Sigmoid colon (tissue), 7 donors: ENCODE results near the gene ARAP3. TPM values are rescaled to one million over a fixed set of nuclear protein-coding genes. Genes with fewer than 3 reads are reported as not detected.

Experiments used
- DNase-seq: peaks from one replicate; pipeline ENCODE4 v3.0.0-alpha.2; 2019
- H3K27ac ChIP-seq, 4 donors: fragments of 200-600 bp; sonication (generic); one replicate each; pipeline ENCODE4 v1.5.1; 2016 to 2019; ENCODE audit warnings: mild to moderate bottlenecking in 1 of 4
- H3K27me3 ChIP-seq, 3 donors: fragments of 200-600 bp; sonication (generic); one replicate each; pipeline ENCODE4 v1.5.1; 2019; ENCODE audit warnings: mild to moderate bottlenecking in 1 of 3
- H3K36me3 ChIP-seq, 4 donors: fragments of 200-600 bp; sonication (generic); one replicate each; pipeline ENCODE4 v1.5.1; 2016 to 2019
- H3K4me1 ChIP-seq, 4 donors: fragments of 200-600 bp; sonication (generic); one replicate each; pipeline ENCODE4 v1.5.1; 2017 to 2019
- H3K4me3 ChIP-seq, 4 donors: fragments of 200-600 bp; sonication (generic); one replicate each; pipeline ENCODE4 v1.5.1; 2017 to 2019; ENCODE audit warnings: mild to moderate bottlenecking in 2 of 4, moderate library complexity in 1 of 4
- H3K9me3 ChIP-seq, 4 donors: fragments of 200-600 bp in 3 of 4; sonication (generic) in 3 of 4; one replicate each; pipeline versions ENCODE4 v1.5.1 to v1.6.1; 2013 to 2019
- CTCF ChIP-seq, 4 experiments: fragments of 450-650 bp in 3 of 4; fragments of 200-600 bp in 1 of 4; IDR thresholded peaks; one replicate each; pipeline ENCODE4 v1.5.1; 2016 to 2019; ENCODE audit warnings: antibody characterized with exemption in 4 of 4, mild to moderate bottlenecking in 3 of 4, moderate library complexity in 2 of 4
- EP300 ChIP-seq, 4 donors: sonication (generic); formaldehyde crosslinking; IDR thresholded peaks; one replicate each; pipeline ENCODE4 v1.6.1; 2017; ENCODE audit warnings: antibody characterized with exemption in 4 of 4
- POLR2A ChIP-seq, 2 donors: fragments of 450-650 bp; IDR thresholded peaks; one replicate each; pipeline ENCODE4 v1.6.1; 2016; ENCODE audit warnings: antibody characterized with exemption in 2 of 2, mild to moderate bottlenecking in 2 of 2, moderate library complexity in 2 of 2
- POLR2AphosphoS5 ChIP-seq, 4 donors: sonication (generic); formaldehyde crosslinking; IDR thresholded peaks; one replicate each; pipeline ENCODE4 v1.6.1; 2017; ENCODE audit warnings: antibody characterized with exemption in 4 of 4
- WGBS, 2 donors: extraction: QIAGEN DNeasy Blood & Tissue Kit; methylation state at CpG; one replicate each; pipeline ENCODE4 v1.1.7; 2013; 5-methylcytosine and 5-hydroxymethylcytosine counted together
- intact Hi-C: fragments of 100-400 bp; cut with DNase I; formaldehyde crosslinking; loops from one replicate; pipeline ENCODE4 v1.15.1; 2023
- polyA plus RNA-seq, 3 donors: library from polyadenylated mRNA; stranded (reverse); fragments of 200-250 nt; gene quantifications; one replicate each; pipeline ENCODE4 v1.2.3, GENCODE V29; 2013
- total RNA-seq, 4 donors: library from RNA; depleted of rRNA; stranded (reverse); fragments of >200 nt; gene quantifications; one replicate each; pipeline ENCODE4 v1.1.0, GENCODE V29; 2016
- donor health status: healthy with polysubstance abuse.
- donor health status: Bipolar disorder and iron deficiency.
- donor health status: healthy.

ARAP3 gene
- total and polyA plus RNA-seq, 7 donors: 1.2 to 7.8 (median 3.4) TPM

GRCh38 chr5:141618030-141618803 lies 63.8 kb downstream of the ARAP3 start:
- TF ChIP-seq POLR2A (IDR thresholded peaks at IDR 0.05): no peak
- no peak for TF ChIP-seq CTCF (IDR thresholded peaks at IDR 0.05)
- no peak for TF ChIP-seq EP300 (IDR thresholded peaks at IDR 0.05)
- Histone ChIP-seq H3K4me1 (peaks cover 0 to 24% (median 18%) of the 10 kb centered on the region in 4 donors), H3K4me3 (peak overlapping the region; percentile 69 to 92 (median 79)), H3K27ac (peak overlapping the region; percentile 81 to 89 (median 84)), H3K27me3 (no peaks in the 10 kb centered on the region), H3K36me3 (peaks cover 12 to 28% (median 16%) of the 10 kb centered on the region in 4 donors), H3K9me3 (no peaks in the 10 kb centered on the region)
- intact Hi-C loops: no loop called here
- WGBS, 2 donors: 1% methylated on average over 36 of the region's 36 CpGs
- DNase-seq: no peak

GRCh38 chr5:141617682-141618029 lies 64.4 kb downstream of the ARAP3 start:
- peaks cover 0 to 24% (median 18%) of the 10 kb centered on the region in 4 donors for H3K4me1 ChIP-seq
- peak overlapping the region in 3 of 4 donors; percentile 76 to 92 (median 82) for H3K4me3 ChIP-seq
- no peak for DNase-seq
- H3K27me3 ChIP-seq: no peaks in the 10 kb centered on the region
- WGBS, 2 donors: 2 to 5% methylated on average over 9 of the region's 9 CpGs
- H3K9me3 ChIP-seq: no peaks in the 10 kb centered on the region
- intact Hi-C loops: no loop called here
- peak overlapping the region; percentile 81 to 89 (median 84) for H3K27ac ChIP-seq
- H3K36me3 ChIP-seq: peaks cover 12 to 23% (median 13%) of the 10 kb centered on the region in 4 donors
- TF ChIP-seq CTCF (IDR thresholded peaks at IDR 0.05) (no peak), POLR2A (IDR thresholded peaks at IDR 0.05) (no peak), POLR2AphosphoS5 (IDR thresholded peaks at IDR 0.05) (no peak), EP300 (IDR thresholded peaks at IDR 0.05) (no peak)

- Histone ChIP-seq H3K4me3 (no peak overlapping the region), H3K27ac (peak overlapping the region; percentile 81 to 89 (median 84)), H3K4me1 (peaks cover 0 to 24% (median 18%) of the 10 kb centered on the region in 4 donors), H3K27me3 (no peaks in the 10 kb centered on the region), H3K36me3 (peaks cover 7 to 17% (median 12%) of the 10 kb centered on the region in 4 donors), H3K9me3 (no peaks in the 10 kb centered on the region)
- 30 to 54% methylated on average over 2 of the region's 2 CpGs for WGBS, 2 donors
- DNase-seq: no peak
- TF ChIP-seq POLR2A (IDR thresholded peaks at IDR 0.05): no peak
- no peak for TF ChIP-seq EP300 (IDR thresholded peaks at IDR 0.05)
- no peak for TF ChIP-seq CTCF (IDR thresholded peaks at IDR 0.05)
- intact Hi-C loops: no loop called here
These were observed 64.9 kb downstream of the ARAP3 start for GRCh38 chr5:141617128-141617527.

GRCh38 chr5:141615991-141616720 lies 65.9 kb downstream of the ARAP3 start:
- DNase-seq: no peak
- intact Hi-C loops: no loop called here
- no peaks in the 10 kb centered on the region for H3K9me3 ChIP-seq
- peaks cover 0 to 24% (median 18%) of the 10 kb centered on the region in 4 donors for H3K4me1 ChIP-seq
- TF ChIP-seq CTCF (IDR thresholded peaks at IDR 0.05): no peak
- peaks cover 3 to 8% (median 4%) of the 10 kb centered on the region in 4 donors for H3K36me3 ChIP-seq
- no peak overlapping the region for H3K4me3 ChIP-seq
- no peaks in the 10 kb centered on the region for H3K27me3 ChIP-seq
- peak overlapping the region in 1 of 4 donors; percentile 12 for H3K27ac ChIP-seq
- 68 to 83% methylated on average over 9 of the region's 9 CpGs for WGBS, 2 donors
